ENCODE results near the gene CAMK1D.

- TF ChIP-seq RFX5 (IDR thresholded peaks at IDR 0.05) (no peak), NR3C1 (IDR thresholded peaks at IDR 0.05) (no peak)
- TF ChIP-seq, protein P1, sequence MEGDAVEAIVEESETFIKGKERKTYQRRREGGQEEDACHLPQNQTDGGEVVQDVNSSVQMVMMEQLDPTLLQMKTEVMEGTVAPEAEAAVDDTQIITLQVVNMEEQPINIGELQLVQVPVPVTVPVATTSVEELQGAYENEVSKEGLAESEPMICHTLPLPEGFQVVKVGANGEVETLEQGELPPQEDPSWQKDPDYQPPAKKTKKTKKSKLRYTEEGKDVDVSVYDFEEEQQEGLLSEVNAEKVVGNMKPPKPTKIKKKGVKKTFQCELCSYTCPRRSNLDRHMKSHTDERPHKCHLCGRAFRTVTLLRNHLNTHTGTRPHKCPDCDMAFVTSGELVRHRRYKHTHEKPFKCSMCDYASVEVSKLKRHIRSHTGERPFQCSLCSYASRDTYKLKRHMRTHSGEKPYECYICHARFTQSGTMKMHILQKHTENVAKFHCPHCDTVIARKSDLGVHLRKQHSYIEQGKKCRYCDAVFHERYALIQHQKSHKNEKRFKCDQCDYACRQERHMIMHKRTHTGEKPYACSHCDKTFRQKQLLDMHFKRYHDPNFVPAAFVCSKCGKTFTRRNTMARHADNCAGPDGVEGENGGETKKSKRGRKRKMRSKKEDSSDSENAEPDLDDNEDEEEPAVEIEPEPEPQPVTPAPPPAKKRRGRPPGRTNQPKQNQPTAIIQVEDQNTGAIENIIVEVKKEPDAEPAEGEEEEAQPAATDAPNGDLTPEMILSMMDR (IDR thresholded peaks at IDR 0.05): no peak
These were observed 480.6 kb downstream of the CAMK1D start for GRCh38 chr10:12829831-12830390.
